Hepatic stellate cell (primary cell): ENCODE data around the gene E2F2.

Experiments used
- DNase-seq: peaks from one replicate; pipeline ENCODE4 v3.0.0; 2011; ENCODE audit warnings: low spot score

Gene E2F2

DNA sequence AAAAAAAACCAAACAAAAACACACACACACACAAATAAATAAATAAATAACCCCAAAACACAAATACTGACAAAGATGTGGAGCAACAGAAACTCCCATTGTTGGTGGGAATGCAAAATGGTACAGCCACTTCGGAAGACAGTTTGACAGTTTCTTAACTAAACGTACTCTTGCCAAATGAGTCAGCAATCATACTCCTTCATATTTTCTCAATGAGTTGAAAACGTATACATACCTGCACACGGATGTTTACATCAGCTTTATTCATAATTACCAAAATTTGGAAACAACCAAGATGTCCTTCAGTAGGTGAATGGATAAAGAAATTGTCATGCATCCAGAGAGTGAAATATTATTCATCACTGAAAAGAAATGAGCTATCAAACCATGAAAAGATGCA, 70.5 kb downstream of the E2F2 start:
- no peak for DNase-seq

- DNase-seq, result no peak
Observed at GRCh38 chr1:23459338-23459757, 71.7 kb downstream of the E2F2 start.
